GM13977 (cell line): Measurements from ENCODE around the gene SLFN11.
"Not testable (repeated sequence)": the region's sequence is repeated elsewhere in the genome, so short reads cannot be mapped to it uniquely, and the experiment has no call there.

ENCODE experiments used
- DNase-seq: peaks from one replicate; pipeline ENCODE4 v3.0.0; 2012; ENCODE audit warnings: low spot score
- CTCF ChIP-seq: IDR thresholded peaks from 2 replicates; pipeline ENCODE4 v1.5.1; 2012; ENCODE audit warnings: mild to moderate bottlenecking, control low read depth; ENCODE audit not compliant: insufficient read depth; ENCODE audit errors: extremely low read depth, missing control alignments
- in situ Hi-C: fragments of 300-500 bp; cut with MboI; formaldehyde crosslinking; loops from one replicate; pipeline ENCODE4 v1.12.0; 2022; ENCODE audit warnings: low sequenced_read_pairs, low pct_unique_long_range_greater_than_20kb, mixed read lengths, inconsistent platforms; ENCODE audit not compliant: unreplicated experiment

SLFN11 gene

GRCh38 chr17:35314415-35315216 is 58.8 kb downstream of the SLFN11 start:
- no peak for TF ChIP-seq CTCF
- in situ Hi-C loops, result loop anchor here (10.0 kb wide), 1 partner anchor 220 kb away; the partner anchor contains the start of gene SLFN12L
- DNase-seq, result no peak

GRCh38 chr17:35313875-35314409 is 59.5 kb downstream of the SLFN11 start:
- no peak for TF ChIP-seq CTCF
- in situ Hi-C loops, result loop anchor here (10.0 kb wide), 1 partner anchor 221 kb away; the partner anchor contains the start of gene SLFN12L
- DNase-seq, result peak; percentile 6

GRCh38 chr17:35312790-35313711 is 60.4 kb downstream of the SLFN11 start:
- DNase-seq, result peak; percentile 69
- in situ Hi-C loops, result loop anchor here (10.0 kb wide), 1 partner anchor 222 kb away; the partner anchor contains the start of gene SLFN12L

GRCh38 chr17:35312346-35312745 is 61.1 kb downstream of the SLFN11 start:
- DNase-seq, result no peak
- in situ Hi-C loops, result loop anchor here (10.0 kb wide), 1 partner anchor 222 kb away; the partner anchor contains the start of gene SLFN12L
- TF ChIP-seq CTCF, result no peak

More at GRCh38 chr17:35312790-35313711, 60.4 kb downstream of the SLFN11 start:
- peak; percentile 79 for TF ChIP-seq CTCF

GRCh38 chr17:35309345-35309744 is 64.1 kb downstream of the SLFN11 start:
- DNase-seq, in situ Hi-C loops: not testable (repeated sequence)
